HG03039 (cell line): ENCODE measurements around the gene THADA.

ENCODE experiments used
- ATAC-seq: cut with Tn5 transposase; IDR thresholded peaks from one replicate; pipeline ENCODE4 v1.9.1; 2021; ENCODE audit warnings: mild to moderate bottlenecking, moderate library complexity; ENCODE audit not compliant: unreplicated experiment

The THADA gene

GRCh38 chr2:43216629-43217028 lies 379.2 kb downstream of the THADA start:
- no peak for ATAC-seq

GRCh38 chr2:43215673-43216255 lies 380.1 kb downstream of the THADA start:
- no peak for ATAC-seq

GRCh38 chr2:43214253-43214652 lies 381.6 kb downstream of the THADA start:
- ATAC-seq = no peak

GRCh38 chr2:43212931-43213330 lies 382.9 kb downstream of the THADA start:
- no peak for ATAC-seq

GRCh38 chr2:43212216-43212835 lies 383.5 kb downstream of the THADA start:
- ATAC-seq = no peak

GRCh38 chr2:43210467-43211303 lies 385.2 kb downstream of the THADA start:
- ATAC-seq = no peak

- no peak for ATAC-seq
These were observed 385.7 kb downstream of the THADA start for GRCh38 chr2:43210125-43210466.

GRCh38 chr2:43209204-43209717 lies 386.6 kb downstream of the THADA start:
- ATAC-seq = no peak

- ATAC-seq = no peak
These were observed 388.1 kb downstream of the THADA start for GRCh38 chr2:43207553-43208300.

GRCh38 chr2:43206602-43207001 lies 389.2 kb downstream of the THADA start:
- ATAC-seq = no peak

GRCh38 chr2:43203373-43203772 lies 392.5 kb downstream of the THADA start:
- ATAC-seq = no peak

GRCh38 chr2:43202289-43202688 lies 393.5 kb downstream of the THADA start:
- ATAC-seq = no peak

GRCh38 chr2:43201497-43201896 lies 394.3 kb downstream of the THADA start:
- no peak for ATAC-seq

- ATAC-seq = no peak
These were observed 394.8 kb downstream of the THADA start for GRCh38 chr2:43201016-43201415.

- no peak for ATAC-seq
These were observed 396.0 kb downstream of the THADA start for GRCh38 chr2:43199492-43200488.

- no peak for ATAC-seq
These were observed 397.6 kb downstream of the THADA start for GRCh38 chr2:43198263-43198662.

GRCh38 chr2:43197588-43197896 lies 398.3 kb downstream of the THADA start:
- no peak for ATAC-seq

GRCh38 chr2:43196768-43197587 lies 398.9 kb downstream of the THADA start:
- ATAC-seq = no peak

GRCh38 chr2:43194121-43194869 lies 401.5 kb downstream of the THADA start:
- ATAC-seq = no peak
